Mesodermal cell (in vitro differentiated cells): ENCODE measurements around the gene CELF2.

Experiments
- H3K27ac ChIP-seq: 2 replicates; pipeline ENCODE4 v1.7.0; 2013; ENCODE audit warnings: mild to moderate bottlenecking, low read depth, low read length, moderate library complexity; ENCODE audit not compliant: severe bottlenecking
- H3K36me3 ChIP-seq: 2 replicates; pipeline ENCODE4 v1.7.1; 2013; ENCODE audit warnings: mild to moderate bottlenecking, low read length, moderate library complexity; ENCODE audit not compliant: control insufficient read depth, insufficient read depth
- H3K4me1 ChIP-seq: one replicate; pipeline ENCODE4 v1.7.1; 2013; ENCODE audit warnings: mild to moderate bottlenecking, low read length; ENCODE audit not compliant: insufficient read depth, control insufficient read depth, poor library complexity, severe bottlenecking
- H3K4me3 ChIP-seq: 2 replicates; pipeline ENCODE4 v1.7.0; 2013; ENCODE audit warnings: low read length, control low read depth, mild to moderate bottlenecking; ENCODE audit not compliant: insufficient read depth, poor library complexity, severe bottlenecking; ENCODE audit errors: extremely low read depth
- H3K9me3 ChIP-seq: 2 replicates; pipeline ENCODE4 v1.7.1; 2013; ENCODE audit warnings: mild to moderate bottlenecking, low read length, moderate library complexity; ENCODE audit not compliant: control insufficient read depth
- WGBS, 2 experiments: methylation state at CpG; one replicate each; pipeline ENCODE4 v1.1.5; 2013; ENCODE audit warnings: missing lambda C conversion rate in 2 of 2; ENCODE audit not compliant: insufficient coverage in 2 of 2; 5-methylcytosine and 5-hydroxymethylcytosine counted together

The CELF2 gene

DNA sequence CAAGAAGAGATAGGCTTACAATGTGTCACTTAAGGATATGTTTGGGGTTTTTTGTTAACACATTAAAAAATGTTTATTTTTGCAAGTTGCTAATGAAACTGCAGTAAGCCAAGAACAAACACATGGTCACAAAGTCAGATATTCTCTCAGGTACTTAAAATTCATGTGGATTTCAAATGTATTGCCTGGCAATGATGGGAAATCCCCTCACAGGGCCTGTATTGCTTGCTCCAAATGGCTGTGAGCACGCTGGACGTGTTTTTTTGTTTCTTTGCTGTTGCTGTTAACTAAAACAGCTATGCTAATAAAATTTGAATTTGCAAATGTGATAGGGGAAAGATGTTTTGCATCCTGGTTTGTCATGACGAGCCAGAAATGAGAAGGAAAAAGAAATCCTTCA is 3.8 kb upstream of the CELF2 start:
- H3K36me3 ChIP-seq = no peaks in the 10 kb centered on the region
- H3K4me1 ChIP-seq = no peaks in the 10 kb centered on the region
- no peak overlapping the region for H3K27ac ChIP-seq
- 91 to 95% methylated on average over 1 to 2 of the region's 3 CpGs for WGBS, 2 experiments
- no peak overlapping the region for H3K4me3 ChIP-seq
- H3K9me3 ChIP-seq = no peaks in the 10 kb centered on the region

DNA sequence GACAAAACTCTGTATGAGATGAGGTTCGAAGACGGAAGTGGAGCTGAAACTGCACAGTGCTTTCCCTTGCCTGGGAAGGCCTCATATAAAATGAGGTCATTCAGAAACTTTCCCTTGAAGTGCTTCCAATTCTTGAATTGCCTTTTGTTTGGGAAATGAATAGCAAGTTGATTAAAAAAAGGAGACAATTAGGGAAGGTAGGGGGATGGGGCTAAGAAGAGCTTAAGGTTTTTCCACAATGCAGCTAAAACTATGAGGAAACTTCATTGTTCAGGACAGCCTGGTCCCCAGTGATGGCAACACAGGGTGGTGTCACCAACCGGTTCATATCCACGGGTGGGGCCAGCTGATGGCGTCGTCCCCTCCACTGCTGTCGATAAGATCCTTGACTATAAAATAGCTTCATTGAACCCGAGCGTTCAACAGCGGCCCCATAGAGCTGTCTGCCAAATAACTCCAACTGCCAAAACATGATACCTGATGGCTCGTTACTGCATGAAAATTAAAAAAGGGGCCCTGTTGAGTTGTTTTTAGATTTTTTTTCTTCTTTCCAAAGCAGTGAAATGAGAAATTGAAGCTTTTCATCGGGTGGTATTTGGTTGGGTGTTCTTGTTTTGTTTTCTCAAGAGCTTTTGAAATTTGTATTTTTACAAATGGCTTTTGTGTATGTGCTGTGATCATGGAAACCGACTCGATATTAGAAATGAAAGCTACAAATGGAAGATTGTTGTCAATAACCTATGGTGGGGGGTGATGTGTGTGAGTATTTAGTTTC is 2.8 kb upstream of the CELF2 start:
- no peaks in the 10 kb centered on the region for H3K9me3 ChIP-seq
- no peaks in the 10 kb centered on the region for H3K4me1 ChIP-seq
- no peak overlapping the region for H3K27ac ChIP-seq
- no peaks in the 10 kb centered on the region for H3K36me3 ChIP-seq
- H3K4me3 ChIP-seq = no peak overlapping the region
- 91 to 92% methylated on average over 9 to 13 of the region's 14 CpGs for WGBS, 2 experiments

DNA sequence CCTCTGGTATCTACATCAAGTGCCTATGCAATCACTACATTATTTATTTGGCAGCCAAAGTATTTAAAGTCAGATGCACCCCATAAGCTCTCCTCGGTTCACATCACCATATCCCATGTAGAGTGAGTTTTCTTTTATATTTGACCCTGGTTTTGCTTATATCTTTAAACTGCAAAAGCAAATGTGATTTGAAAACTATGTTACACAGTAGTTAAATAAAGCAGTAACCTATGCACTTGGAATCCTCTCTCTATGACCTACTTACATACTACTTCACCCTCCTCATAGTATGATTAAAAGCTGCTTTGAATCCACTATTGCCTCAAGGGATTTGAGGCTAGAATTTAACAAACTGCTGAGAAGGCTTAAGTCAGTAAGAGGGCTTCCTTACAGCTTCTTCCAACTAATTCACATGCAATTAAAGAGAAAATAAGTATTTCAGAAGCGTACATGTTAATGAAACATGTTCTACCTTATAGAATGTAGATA is 2.2 kb upstream of the CELF2 start:
- no CpG with 5 or more reads among the region's 2 CpGs for WGBS, 2 experiments
- H3K36me3 ChIP-seq = no peaks in the 10 kb centered on the region
- no peaks in the 10 kb centered on the region for H3K4me1 ChIP-seq
- no peak overlapping the region for H3K4me3 ChIP-seq
- no peak overlapping the region for H3K27ac ChIP-seq
- no peaks in the 10 kb centered on the region for H3K9me3 ChIP-seq

DNA sequence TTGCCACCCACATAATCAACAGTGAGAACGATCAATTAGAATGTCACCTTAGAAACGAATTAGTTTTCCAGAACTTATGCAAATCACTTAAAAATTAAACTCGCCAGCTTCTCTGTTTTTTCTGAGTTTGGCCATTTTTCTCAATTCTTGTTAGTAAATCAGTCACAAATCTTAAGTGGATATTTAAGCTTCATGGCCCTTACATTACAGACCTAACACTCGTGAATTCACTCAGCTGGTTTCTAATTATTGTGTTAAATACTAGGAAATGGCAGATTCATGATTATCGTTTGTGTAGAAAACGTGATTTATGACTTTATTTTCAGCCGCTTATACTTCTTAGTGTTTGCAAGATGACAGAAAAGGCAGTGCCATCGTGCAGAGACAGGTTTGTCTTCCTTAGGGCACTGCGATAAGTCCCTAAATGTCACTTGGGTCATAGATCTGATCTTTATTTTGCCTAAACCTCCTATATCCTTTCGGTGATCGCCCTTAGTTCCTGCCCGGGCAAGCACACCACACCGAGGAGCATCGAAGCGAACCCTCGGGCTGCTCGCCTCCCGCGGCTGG is 587 bp upstream of the CELF2 start:
- 11 to 16% methylated on average over 16 of the region's 19 CpGs for WGBS, 2 experiments
- H3K4me1 ChIP-seq = no peaks in the 10 kb centered on the region
- H3K9me3 ChIP-seq = no peaks in the 10 kb centered on the region
- no peak overlapping the region for H3K27ac ChIP-seq
- peak overlapping the region; percentile 54 for H3K4me3 ChIP-seq
- no peaks in the 10 kb centered on the region for H3K36me3 ChIP-seq

DNA sequence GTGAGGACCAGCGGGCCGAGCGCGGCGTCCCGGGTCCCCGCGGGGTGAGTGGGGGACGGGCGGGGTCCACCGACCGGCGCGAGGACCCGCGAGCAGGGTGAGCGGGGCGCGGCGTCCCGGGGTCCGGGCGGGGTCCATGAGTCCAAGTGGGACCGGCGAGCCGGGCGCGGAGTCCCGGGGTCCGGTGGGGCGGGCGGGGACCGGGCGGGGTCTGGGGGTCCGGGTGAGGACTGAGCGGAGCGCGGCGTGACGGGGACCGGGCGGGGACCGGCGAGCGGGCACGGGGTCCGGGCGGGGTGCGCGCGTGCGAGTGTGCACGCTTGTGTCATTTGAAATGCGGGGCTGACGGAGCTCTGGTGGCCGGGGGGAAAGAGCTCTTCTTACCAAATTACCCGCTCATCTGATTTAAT is 765 bp downstream of the CELF2 start:
- 0% methylated on average over 14 to 51 of the region's 57 CpGs for WGBS, 2 experiments
- Histone ChIP-seq H3K4me1 (peaks cover 6% of the 10 kb centered on the region), H3K36me3 (no peaks in the 10 kb centered on the region), H3K4me3 (peak overlapping the region; percentile 54), H3K9me3 (no peaks in the 10 kb centered on the region), H3K27ac (no peak overlapping the region)

DNA sequence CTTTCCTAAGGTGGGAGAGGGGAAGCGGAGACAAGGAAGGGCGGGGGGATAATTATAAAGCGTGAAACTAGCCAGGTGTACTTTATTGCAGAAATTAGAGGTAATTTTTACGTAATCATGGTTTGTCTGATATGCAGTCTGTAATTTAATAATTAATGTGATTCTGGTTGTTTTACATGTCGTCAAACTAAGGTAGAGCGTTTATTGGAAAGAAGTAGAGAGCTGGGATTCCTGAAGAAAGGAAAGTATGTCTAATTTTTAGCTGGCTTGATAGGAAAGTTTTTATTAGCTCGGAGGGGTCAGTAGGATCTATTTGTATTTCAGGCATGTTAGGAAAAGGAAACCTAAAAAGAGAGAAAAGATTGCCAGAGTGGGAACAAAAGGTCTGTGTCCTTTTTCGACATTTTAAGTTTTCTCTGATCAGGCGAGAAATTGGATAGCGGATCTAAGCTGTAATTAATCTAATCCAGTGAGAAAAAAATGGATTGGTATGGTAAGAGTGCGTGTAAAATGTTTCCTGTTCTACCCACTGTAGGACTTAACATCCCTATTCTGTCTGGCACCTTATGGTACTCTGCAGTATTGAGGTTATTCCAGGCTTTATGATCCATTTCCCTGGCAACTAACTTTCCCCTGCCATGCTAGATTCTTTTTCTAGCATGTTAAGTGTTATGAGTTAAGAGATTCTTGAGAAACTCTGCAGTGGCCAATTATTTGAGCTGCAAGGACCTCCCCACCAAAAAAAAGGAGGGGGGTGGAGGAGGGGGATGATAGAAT is 1.4 kb downstream of the CELF2 start:
- Histone ChIP-seq H3K4me1 (peaks cover 6% of the 10 kb centered on the region), H3K4me3 (peak overlapping the region; percentile 54), H3K36me3 (no peaks in the 10 kb centered on the region), H3K27ac (no peak overlapping the region), H3K9me3 (no peaks in the 10 kb centered on the region)
- 30 to 32% methylated on average over 10 to 11 of the region's 11 CpGs for WGBS, 2 experiments

DNA sequence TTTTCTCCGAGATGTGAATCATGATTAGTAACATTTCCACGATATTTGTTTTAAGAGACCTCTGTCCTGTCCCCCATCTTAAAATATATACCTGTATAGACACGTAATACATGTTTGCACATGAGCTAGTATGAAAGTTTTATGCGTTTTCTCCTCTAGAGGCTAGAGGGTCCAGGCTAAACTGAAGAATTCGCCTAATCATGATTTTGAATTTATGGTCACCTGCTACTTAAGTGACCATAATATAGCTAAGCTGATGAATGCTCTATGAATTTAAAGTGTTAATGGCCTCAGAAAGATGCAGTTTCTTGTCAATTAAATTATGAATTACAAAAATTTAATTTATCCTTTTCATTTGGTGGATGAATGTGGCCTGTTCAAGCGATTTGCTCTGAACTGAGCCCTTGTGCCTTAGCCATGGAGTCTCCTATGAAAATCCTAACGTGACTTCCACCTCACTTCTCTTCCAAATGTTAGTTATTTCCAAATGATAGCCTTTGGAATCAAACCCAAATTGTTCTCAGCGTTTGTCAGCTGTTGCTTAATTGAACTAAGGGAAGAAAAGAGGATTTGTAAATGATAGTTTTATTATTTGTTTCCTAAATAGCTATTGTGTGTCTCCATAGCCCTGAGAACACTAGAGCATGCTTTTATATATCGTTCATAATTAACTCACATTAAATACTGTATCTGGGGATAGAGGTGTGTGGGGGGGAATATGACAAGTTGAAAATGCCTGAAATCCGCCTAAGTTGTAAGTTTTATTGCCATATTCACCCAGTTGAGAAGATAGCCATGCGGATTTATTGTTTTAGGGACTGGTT is 2.3 kb downstream of the CELF2 start:
- Histone ChIP-seq H3K9me3 (no peaks in the 10 kb centered on the region), H3K36me3 (no peaks in the 10 kb centered on the region), H3K4me3 (peak overlapping the region; percentile 54), H3K4me1 (peaks cover 6% of the 10 kb centered on the region), H3K27ac (no peak overlapping the region)
- WGBS, 2 experiments = 93 to 96% methylated on average over 5 to 6 of the region's 11 CpGs

DNA sequence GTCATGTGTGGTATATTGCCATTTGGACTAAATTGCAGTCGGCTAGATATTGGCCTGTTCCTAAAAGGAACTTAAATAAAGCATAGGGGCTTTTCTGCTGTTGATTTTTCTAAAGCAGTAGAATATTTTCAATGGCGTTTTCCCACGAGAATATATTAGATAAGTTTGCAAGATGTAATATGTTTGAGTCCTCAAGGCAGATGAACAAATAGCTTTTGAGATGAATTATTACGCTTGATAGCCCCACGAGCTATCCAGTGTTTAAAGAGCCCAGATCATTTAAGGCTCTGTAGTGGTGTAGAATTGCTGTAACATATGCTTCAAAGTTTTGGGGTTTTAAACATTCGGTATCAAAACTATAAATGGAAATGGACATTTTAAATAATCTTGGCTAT is 2.9 kb downstream of the CELF2 start:
- 86 to 96% methylated on average over 5 of the region's 6 CpGs for WGBS, 2 experiments
- no peaks in the 10 kb centered on the region for H3K9me3 ChIP-seq
- no peak overlapping the region for H3K4me3 ChIP-seq
- H3K4me1 ChIP-seq = peaks cover 6% of the 10 kb centered on the region
- H3K27ac ChIP-seq = no peak overlapping the region
- no peaks in the 10 kb centered on the region for H3K36me3 ChIP-seq

DNA sequence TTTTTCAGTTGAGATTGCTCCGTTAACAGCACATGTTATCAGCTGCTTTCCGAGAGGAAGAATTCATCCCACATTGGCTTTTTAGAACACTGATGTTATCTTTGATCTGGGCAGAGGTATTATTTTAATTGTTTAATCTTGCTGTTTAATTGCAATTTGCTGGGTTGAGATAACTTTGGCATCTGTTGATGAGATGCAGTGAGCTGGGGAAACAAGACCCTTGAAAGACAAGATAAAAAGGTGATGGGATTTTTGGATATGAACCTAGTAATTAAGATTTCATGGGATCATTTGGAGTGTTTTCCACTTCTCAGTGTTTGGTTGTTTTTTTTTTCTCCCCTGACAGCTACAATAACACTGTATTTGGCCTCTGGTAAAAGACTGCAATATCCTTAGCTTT is 4.5 kb downstream of the CELF2 start:
- 25 to 71% methylated on average over 2 of the region's 2 CpGs for WGBS, 2 experiments
- no peaks in the 10 kb centered on the region for H3K9me3 ChIP-seq
- H3K36me3 ChIP-seq = no peaks in the 10 kb centered on the region
- no peak overlapping the region for H3K27ac ChIP-seq
- H3K4me3 ChIP-seq = no peak overlapping the region
- peaks cover 6% of the 10 kb centered on the region for H3K4me1 ChIP-seq
